Medulla oblongata (tissue), 1 donor: Measurements from ENCODE around the gene COL12A1.

Source experiments
- DNase-seq: peaks from one replicate; pipeline ENCODE4 v3.0.0-alpha.2; 2015; ENCODE audit errors: extremely low spot score

The COL12A1 gene

GRCh38 chr6:75178757-75179156 lies 27.1 kb downstream of the COL12A1 start:
- DNase-seq: no peak

- DNase-seq: no peak
Measured at GRCh38 chr6:75176076-75176582, 29.7 kb downstream of the COL12A1 start.

GRCh38 chr6:75171986-75172385 lies 33.9 kb downstream of the COL12A1 start:
- no peak for DNase-seq

- no peak for DNase-seq
Measured at GRCh38 chr6:75171567-75171966, 34.3 kb downstream of the COL12A1 start.

GRCh38 chr6:75170691-75171560 lies 34.9 kb downstream of the COL12A1 start:
- DNase-seq: no peak

GRCh38 chr6:75169689-75170586 lies 35.9 kb downstream of the COL12A1 start:
- DNase-seq: no peak

GRCh38 chr6:75167851-75168250 lies 38.0 kb downstream of the COL12A1 start:
- DNase-seq: no peak

GRCh38 chr6:75167325-75167724 lies 38.5 kb downstream of the COL12A1 start:
- DNase-seq: no peak

- DNase-seq: no peak
Measured at GRCh38 chr6:75166773-75167172, 39.1 kb downstream of the COL12A1 start.

GRCh38 chr6:75166236-75166635 lies 39.6 kb downstream of the COL12A1 start:
- DNase-seq: no peak

- no peak for DNase-seq
Measured at GRCh38 chr6:75158176-75158575, 47.7 kb downstream of the COL12A1 start.

- no peak for DNase-seq
Measured at GRCh38 chr6:75157336-75157735, 48.5 kb downstream of the COL12A1 start.

- DNase-seq: no peak
Measured at GRCh38 chr6:75156186-75156878, 49.5 kb downstream of the COL12A1 start.

GRCh38 chr6:75155631-75156030 lies 50.2 kb downstream of the COL12A1 start:
- DNase-seq: no peak

GRCh38 chr6:75154973-75155372 lies 50.9 kb downstream of the COL12A1 start:
- DNase-seq: no peak

GRCh38 chr6:75150685-75151412 lies 55.0 kb downstream of the COL12A1 start:
- DNase-seq: no peak

GRCh38 chr6:75149696-75150095 lies 56.2 kb downstream of the COL12A1 start:
- DNase-seq: no peak

GRCh38 chr6:75149240-75149639 lies 56.6 kb downstream of the COL12A1 start:
- no peak for DNase-seq

GRCh38 chr6:75147512-75147911 lies 58.3 kb downstream of the COL12A1 start:
- DNase-seq: no peak

- DNase-seq: no peak
Measured at GRCh38 chr6:75145976-75146375, 59.9 kb downstream of the COL12A1 start.

GRCh38 chr6:75145211-75145610 lies 60.6 kb downstream of the COL12A1 start:
- DNase-seq: no peak
